Mucosa of descending colon (tissue), 3 donors: ENCODE results near the gene PAX7. TPM values are rescaled to one million over a fixed set of nuclear protein-coding genes. Genes with fewer than 3 reads are reported as not detected.

Source experiments
- ATAC-seq: fragments of 200-7000 bp; cut with Tn5 transposase; one replicate; pipeline ENCODE4 v1.9.1; 2020; ENCODE audit warnings: mild to moderate bottlenecking, moderate library complexity
- DNase-seq, 3 donors: peaks; one replicate each; pipeline ENCODE4 v3.0.0-alpha.2; 2020
- H3K36me3 ChIP-seq: fragments of 200-600 bp; one replicate; pipeline ENCODE4 v1.8.0; 2021; ENCODE audit warnings: low read depth, mild to moderate bottlenecking
- H3K4me1 ChIP-seq: fragments of 200-600 bp; one replicate; pipeline ENCODE4 v1.8.0; 2021; ENCODE audit warnings: low read depth, mild to moderate bottlenecking
- H3K4me3 ChIP-seq: fragments of 200-600 bp; one replicate; pipeline ENCODE4 v1.8.0; 2021; ENCODE audit warnings: mild to moderate bottlenecking
- H3K9me3 ChIP-seq: fragments of 200-600 bp; one replicate; pipeline ENCODE4 v1.8.0; 2021; ENCODE audit warnings: mild to moderate bottlenecking
- CTCF ChIP-seq: fragments of 200-600 bp; IDR thresholded peaks from one replicate; pipeline ENCODE4 v1.8.0; 2022; ENCODE audit warnings: antibody characterized with exemption, mild to moderate bottlenecking
- intact Hi-C, 2 donors: fragments of 100-400 bp; cut with DNase I in 1 of 2; cut with micrococcal nuclease in 1 of 2; formaldehyde crosslinking; loops; one replicate each; pipeline versions ENCODE4 v1.11.0 to v1.11.1; 2022; cut with DNase I, micrococcal nuclease
- total RNA-seq, 3 donors: library from RNA; stranded (reverse); fragmentation: NEBNext Ultra II Directional in 2 of 3; extraction: Animal tissue kit (Norgen Biotek cat#: 25700) in 2 of 3; gene quantifications; one replicate each; pipeline versions ENCODE4 v1.2.1 to v1.2.4, GENCODE V29; 2021 to 2023
- donor health status: DM: no; HTN: no; CAD: no; lungs with moderate emphysema.
- donor health status: DM: no; HTN: no; CAD: no.
- donor health status: DM: no; HTN: yes; CAD: no.

Gene PAX7
- total RNA-seq, 3 donors from 2014 or later, result not detected

- Histone ChIP-seq H3K4me1 (no peaks in the 10 kb centered on the region), H3K36me3 (no peaks in the 10 kb centered on the region), H3K4me3 (no peak overlapping the region), H3K9me3 (no peaks in the 10 kb centered on the region)
- DNase-seq (no peak), ATAC-seq (no peak)
- TF ChIP-seq CTCF, result no peak
- intact Hi-C loops, result no loop called here
Observed at GRCh38 chr1:18641005-18641941, 10.6 kb downstream of the PAX7 start.

- H3K9me3 ChIP-seq, result no peaks in the 10 kb centered on the region
- H3K4me1 ChIP-seq, result no peaks in the 10 kb centered on the region
- DNase-seq (no peak), ATAC-seq (no peak)
- intact Hi-C loops, result no loop called here
- TF ChIP-seq CTCF, result no peak
- H3K4me3 ChIP-seq, result no peak overlapping the region
- no peaks in the 10 kb centered on the region for H3K36me3 ChIP-seq
Observed at GRCh38 chr1:18642278-18643095, 11.8 kb downstream of the PAX7 start.

- Histone ChIP-seq H3K36me3 (no peaks in the 10 kb centered on the region), H3K4me1 (no peaks in the 10 kb centered on the region), H3K9me3 (no peaks in the 10 kb centered on the region), H3K4me3 (no peak overlapping the region)
- ATAC-seq (no peak), DNase-seq (no peak)
- intact Hi-C loops, result no loop called here
- no peak for TF ChIP-seq CTCF
Observed at GRCh38 chr1:18643154-18644012, 12.7 kb downstream of the PAX7 start.

- H3K4me3 ChIP-seq, result no peak overlapping the region
- no peaks in the 10 kb centered on the region for H3K4me1 ChIP-seq
- TF ChIP-seq CTCF, result no peak
- no peaks in the 10 kb centered on the region for H3K9me3 ChIP-seq
- H3K36me3 ChIP-seq, result no peaks in the 10 kb centered on the region
- DNase-seq (no peak), ATAC-seq (no peak)
- intact Hi-C loops, result no loop called here
Observed at GRCh38 chr1:18644013-18644399, 13.4 kb downstream of the PAX7 start.

GRCh38 chr1:18644446-18644845, 13.8 kb downstream of the PAX7 start:
- intact Hi-C loops, result no loop called here
- no peaks in the 10 kb centered on the region for H3K4me1 ChIP-seq
- no peaks in the 10 kb centered on the region for H3K36me3 ChIP-seq
- ATAC-seq, result no peak
- no peak for TF ChIP-seq CTCF
- DNase-seq, result no peak
- no peaks in the 10 kb centered on the region for H3K9me3 ChIP-seq
- no peak overlapping the region for H3K4me3 ChIP-seq
